NCI-H2029 treated with DMSO at 0.1 percent for 48 hours (cell line): ENCODE data around the gene SPOCK1.
A peak's percentile ranks its signal among the peaks of the same experiment; 100 is the strongest.

Experiments
- DNase-seq: peaks from one replicate; lab custom pipeline; 2025; lab: John Stamatoyannopoulos, UW

The SPOCK1 gene

GRCh38 chr5:137492331-137492730 is 6.8 kb downstream of the SPOCK1 start:
- no peak for DNase-seq

GRCh38 chr5:137491121-137491520 is 8.0 kb downstream of the SPOCK1 start:
- no peak for DNase-seq

- no peak for DNase-seq
These were observed 8.5 kb downstream of the SPOCK1 start for GRCh38 chr5:137490591-137490990.

DNA sequence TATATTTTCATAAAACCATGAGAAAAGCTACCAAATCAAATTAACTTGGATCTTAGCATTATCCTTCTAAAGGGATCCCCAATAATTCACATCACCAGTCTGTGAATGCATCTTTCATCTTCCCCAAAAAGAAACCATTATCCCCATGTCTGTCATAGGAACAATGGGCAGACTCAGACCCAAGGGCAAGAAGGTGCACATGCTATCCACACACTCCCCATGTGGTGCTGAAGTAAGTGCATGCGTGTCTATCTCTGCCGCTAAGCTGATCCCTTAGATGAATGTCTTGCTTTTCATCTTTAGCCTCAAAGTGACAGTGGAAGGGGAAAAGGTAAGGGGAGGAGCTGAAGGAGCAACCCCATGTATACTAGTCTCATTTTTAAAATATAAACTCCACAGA is 10.2 kb downstream of the SPOCK1 start:
- no peak for DNase-seq

DNA sequence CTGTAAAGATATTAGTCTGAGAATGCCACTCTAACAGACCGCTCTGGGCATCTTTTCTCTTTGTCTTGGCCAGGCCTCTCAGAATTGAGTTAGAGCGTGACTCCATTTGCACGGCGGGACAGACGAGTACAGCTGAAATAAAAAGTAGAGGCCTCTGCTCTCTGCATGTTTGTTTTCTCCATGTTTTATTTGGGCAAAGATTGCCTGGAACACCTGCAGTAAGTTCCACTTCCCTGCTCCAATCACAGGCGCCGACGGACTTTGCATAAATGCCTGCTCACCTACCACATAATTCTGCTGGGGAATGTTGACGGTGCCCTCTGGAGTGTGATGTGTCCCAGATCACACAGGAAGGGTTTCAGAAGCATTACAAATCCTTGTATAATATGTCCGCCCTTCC is 10.6 kb downstream of the SPOCK1 start:
- no peak for DNase-seq

- no peak for DNase-seq
These were observed 11.5 kb downstream of the SPOCK1 start for GRCh38 chr5:137487600-137487999.

GRCh38 chr5:137486707-137487106 is 12.4 kb downstream of the SPOCK1 start:
- no peak for DNase-seq

GRCh38 chr5:137481596-137481995 is 17.5 kb downstream of the SPOCK1 start:
- DNase-seq = peak; percentile 6

DNA sequence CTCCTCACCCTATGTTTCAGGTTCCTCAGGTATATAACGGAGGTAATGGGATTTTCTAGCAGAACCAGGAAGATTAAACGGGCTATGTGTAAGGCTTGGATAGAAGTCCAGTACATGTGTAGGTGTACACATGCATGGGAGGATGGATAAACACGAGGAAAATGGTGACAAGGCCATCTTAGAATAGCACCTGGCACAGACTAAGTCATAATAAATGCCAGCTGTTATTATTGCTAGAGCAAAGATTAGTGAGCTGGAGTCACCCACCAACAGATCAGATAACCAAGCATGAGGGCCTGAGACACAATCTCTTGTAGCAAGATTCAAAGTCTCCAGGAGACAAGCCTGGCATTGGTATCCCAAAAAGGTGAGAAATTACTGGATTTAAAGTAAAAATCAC is 21.1 kb downstream of the SPOCK1 start:
- DNase-seq = no peak

- DNase-seq = no peak
These were observed 28.3 kb downstream of the SPOCK1 start for GRCh38 chr5:137470921-137471220.

DNA sequence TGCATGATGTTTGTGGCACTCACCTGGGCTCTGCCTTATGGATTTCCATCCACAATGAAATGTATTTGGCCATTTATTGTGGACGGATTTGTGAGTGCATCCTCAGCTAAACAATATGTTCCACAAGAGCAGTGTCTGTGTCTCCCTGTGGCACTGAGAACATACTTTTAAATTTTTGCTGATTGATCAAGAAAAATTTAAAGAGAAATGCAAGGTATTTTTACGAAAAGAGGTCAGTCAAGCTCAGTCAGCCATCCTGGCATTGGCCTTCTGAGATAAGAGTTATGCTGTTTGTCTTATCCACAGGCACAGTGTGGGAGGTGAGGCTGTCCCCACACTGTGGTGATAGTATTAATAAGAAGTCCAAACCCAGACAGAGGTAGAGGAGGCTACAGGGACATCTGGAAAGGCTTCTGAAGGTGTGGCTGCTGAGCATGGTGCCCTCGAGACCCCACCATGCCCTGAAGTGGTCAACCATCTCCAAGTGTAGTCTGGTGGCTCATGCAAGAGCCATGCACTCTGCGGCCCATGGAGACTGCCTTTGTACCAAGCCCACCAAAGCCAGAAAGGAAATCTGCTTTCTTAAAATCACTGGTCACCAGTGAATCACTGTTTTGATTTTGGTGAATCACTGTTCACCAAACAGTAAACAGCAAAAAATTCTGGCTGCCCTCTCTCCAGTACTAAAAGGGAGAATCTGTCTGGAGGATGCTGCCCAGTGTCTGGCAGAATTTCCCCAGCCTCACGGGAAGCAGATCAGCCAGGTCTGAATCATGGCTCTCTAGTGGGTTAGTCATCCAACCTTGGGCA is 28.8 kb downstream of the SPOCK1 start:
- DNase-seq = no peak

DNA sequence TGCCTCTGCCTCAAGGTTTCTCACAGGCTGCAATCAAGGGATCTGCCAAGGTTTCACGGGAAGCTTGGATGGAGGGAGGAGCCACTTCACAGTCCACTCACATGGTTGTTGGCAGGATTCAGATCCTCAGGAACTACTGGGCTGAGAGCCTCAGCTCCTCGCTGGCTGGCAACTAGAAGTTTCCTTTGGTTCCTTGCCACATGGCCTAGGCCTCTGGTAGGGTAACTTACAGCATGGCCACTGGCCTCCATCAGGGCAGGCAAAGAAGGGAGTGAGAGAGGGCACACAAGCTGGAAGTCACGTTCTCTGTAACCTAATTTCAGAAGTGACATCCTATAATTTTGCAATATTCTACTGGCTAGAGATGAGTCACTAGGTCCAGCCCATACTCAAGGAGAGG is 32.2 kb downstream of the SPOCK1 start:
- no peak for DNase-seq

GRCh38 chr5:137465930-137466329 is 33.2 kb downstream of the SPOCK1 start:
- DNase-seq = no peak

GRCh38 chr5:137462816-137463520 is 36.2 kb downstream of the SPOCK1 start:
- DNase-seq = no peak

DNA sequence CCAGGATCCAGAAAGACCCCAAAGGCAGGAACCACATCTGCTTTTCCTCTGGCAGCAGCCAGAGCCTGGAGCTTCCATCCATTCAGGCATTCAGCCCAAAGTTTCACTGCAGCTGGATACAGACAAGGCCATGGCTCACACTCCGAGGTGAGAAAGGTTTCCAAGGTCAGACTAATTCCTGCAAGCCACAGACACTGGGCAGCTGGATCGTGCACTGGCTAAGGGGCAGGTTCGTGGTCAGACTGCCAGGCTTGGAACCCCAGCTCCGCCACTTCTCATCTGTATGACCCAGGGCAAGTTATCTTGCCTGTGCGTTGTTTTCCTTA is 36.9 kb downstream of the SPOCK1 start:
- DNase-seq = no peak

- no peak for DNase-seq
These were observed 37.5 kb downstream of the SPOCK1 start for GRCh38 chr5:137461391-137462264.

DNA sequence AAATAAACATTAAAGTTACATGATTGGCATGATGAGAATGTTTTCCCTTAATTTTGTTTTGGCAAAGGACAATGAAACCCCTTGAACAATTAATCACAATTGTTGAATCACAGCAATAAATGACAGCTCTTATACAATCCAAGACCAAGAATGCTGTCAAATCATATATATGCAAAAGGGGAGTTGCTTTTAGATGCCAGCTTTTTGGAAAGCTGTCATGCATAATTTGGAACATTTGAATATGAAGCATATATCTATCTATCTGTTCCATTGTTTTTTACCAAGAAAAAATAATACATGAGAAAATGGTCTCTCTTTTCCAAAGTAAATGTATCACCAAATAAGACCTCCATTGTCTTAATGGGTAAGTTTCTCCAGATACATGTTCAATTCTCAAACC is 44.5 kb downstream of the SPOCK1 start:
- DNase-seq = no peak

DNA sequence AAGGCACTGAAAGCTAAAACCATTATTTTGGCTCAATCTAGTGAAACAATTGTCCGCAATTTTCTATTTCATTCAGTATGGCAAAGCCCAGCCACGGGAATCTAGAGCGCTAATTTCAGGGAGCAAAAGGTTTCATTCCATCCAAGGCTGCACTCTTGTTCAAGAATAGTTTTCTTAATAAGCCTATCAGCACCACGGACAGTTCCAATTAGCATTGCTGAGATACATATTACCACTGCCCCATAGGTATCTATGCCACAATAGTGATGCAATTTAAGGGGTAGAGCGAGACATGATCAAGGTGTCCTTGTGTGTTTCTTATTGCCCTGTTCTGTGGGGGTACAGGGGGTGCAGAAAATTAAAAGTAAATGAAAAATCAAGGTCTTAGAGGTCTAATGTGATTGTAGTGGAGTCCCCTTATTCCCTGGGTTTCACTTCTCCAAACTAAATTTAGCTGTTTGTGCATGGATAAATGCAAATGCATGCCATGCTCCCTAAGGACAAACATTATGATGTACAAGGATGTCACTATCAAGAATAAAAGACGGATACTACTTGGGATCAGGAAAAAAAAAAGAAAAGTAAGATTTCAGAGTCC is 45.5 kb downstream of the SPOCK1 start:
- no peak for DNase-seq

DNA sequence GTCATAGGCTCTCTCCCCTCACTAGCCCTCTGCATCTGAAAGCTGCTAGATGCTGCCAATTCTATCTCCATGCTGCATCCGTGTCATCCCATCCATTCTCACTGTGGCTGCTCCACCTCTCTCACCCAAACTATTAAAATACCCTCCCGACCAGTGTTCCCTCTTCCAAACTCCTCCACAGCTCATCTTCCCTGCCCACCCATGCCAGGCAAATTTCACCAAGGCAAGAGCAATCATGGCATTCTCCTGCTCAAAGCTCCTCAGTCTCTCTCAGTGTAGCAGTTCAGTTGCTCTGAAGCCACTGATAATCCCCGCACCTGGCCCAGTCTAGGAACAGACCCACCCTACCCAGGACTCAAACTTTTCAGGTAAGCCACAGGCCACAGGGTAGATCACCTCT is 48.4 kb downstream of the SPOCK1 start:
- no peak for DNase-seq

GRCh38 chr5:137448868-137449267 is 50.3 kb downstream of the SPOCK1 start:
- DNase-seq = no peak

DNA sequence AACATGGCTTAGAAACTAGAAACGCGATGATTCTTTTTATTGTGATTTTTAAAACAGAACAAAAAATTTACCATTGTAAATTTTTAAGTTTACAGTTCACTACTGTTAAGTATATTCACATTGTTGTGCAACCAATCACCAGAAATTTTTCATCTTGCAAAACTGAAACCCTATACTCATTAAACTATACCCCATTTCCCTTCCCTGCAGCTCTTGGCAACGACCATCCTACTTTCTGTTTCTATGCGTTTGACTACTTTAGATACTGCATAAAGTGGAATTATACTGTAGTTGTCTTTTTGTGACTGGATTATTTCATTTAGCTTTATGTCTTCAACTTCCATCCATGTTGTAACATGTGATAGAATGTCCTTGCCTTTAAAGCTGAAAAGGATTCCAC is 52.5 kb downstream of the SPOCK1 start:
- DNase-seq = no peak

DNA sequence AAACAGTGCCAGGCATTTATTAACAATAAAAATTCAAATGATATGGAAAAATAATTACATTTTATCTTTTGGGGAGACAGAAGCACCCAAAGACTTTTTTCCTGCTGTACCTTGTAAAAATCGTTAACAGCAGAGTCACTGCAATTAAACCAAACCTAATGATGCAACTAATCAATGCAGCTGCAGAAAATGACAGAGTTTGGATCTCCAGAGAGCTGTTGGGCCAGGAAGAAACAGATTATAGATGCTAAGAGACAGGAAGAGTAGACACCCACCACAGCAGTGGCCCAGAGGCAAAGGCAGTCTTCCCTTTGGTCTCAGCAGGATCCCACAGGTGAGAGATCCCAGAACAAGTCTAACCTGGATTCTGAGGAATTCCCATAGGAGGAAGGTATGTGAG is 53.0 kb downstream of the SPOCK1 start:
- no peak for DNase-seq

DNA sequence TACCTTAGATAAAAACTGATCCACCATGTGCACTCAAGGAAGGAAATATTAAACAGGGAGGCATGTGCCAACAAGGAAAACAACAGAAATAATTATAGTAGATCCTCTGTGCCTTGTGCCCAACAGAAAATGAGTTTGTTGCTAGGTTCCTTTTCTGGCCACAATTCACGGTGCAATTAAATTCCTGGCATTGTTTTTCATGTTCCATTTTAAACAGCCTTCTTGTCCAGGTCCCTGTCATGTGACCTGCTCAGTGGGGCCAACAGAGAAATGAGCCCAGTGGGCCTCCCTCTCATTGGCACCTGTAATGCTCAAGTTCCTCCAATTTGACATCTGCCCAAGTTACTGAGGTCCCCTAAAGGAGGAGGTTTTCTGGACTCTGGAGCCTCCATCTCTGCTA is 56.5 kb downstream of the SPOCK1 start:
- peak; percentile 47 for DNase-seq
